HCT116 (cell line): ENCODE measurements around the gene PRPF31. TPM values are rescaled to one million over a fixed set of nuclear protein-coding genes. Genes with fewer than 3 reads are reported as not detected.

Experiments
- ATAC-seq: fragments of 200-7000 bp; cut with Tn5 transposase; 2 replicates; pipeline ENCODE4 v1.9.1; 2020; ENCODE audit warnings: mild to moderate bottlenecking, moderate library complexity
- BruUV-seq: library from RNA; stranded (reverse); fragments of 400-500 nt; replicated peaks from 2 replicates; lab custom pipeline; 2021; lab: Mats Ljungman, UMichigan
- CTCF ChIA-PET: fragments of 300-600 bp; sonication (Branson Sonifier 250); formaldehyde crosslinking; loops from one replicate; lab custom pipeline; 2021; ENCODE audit warnings: antibody characterized with exemption; lab: Charles Lee
- POLR2A ChIA-PET: fragments of 300-600, 350-600 bp; sonication (Branson Sonifier 250); formaldehyde crosslinking; loops from one replicate; lab custom pipeline; 2021; ENCODE audit warnings: antibody characterized with exemption; lab: Charles Lee
- RAD21 ChIA-PET, 2 experiments: fragments of 300-600 bp; sonication (Branson Sonifier 250); formaldehyde crosslinking; loops; one replicate each; lab custom pipeline; 2023; ENCODE audit warnings: low total read pairs in 2 of 2; ENCODE audit not compliant: uncharacterized antibody in 2 of 2, unreplicated experiment in 2 of 2, low non-redundant PET in 1 of 2; lab: Charles Lee
- DNase-seq: peaks from one replicate; pipeline ENCODE4 v3.0.0-alpha.2; 2010; ENCODE audit warnings: low read depth, low spot score
- H2AFZ ChIP-seq: fragments of 200-600 bp; shearing (Covaris generic), sonication (generic); 2 replicates; pipeline ENCODE4 v1.6.1; 2017; ENCODE audit warnings: low read depth, mixed run types, mixed read lengths, antibody characterized with exemption, low read length; ENCODE audit not compliant: poor library complexity, severe bottlenecking
- H3K27ac ChIP-seq: 2 replicates; pipeline ENCODE4 v1.5.1; 2012; ENCODE audit warnings: low read depth, low read length
- H3K27me3 ChIP-seq: fragments of 200-600 bp; sonication (generic); 2 replicates; pipeline ENCODE4 v1.6.1; 2016; ENCODE audit warnings: mixed run types, low read length, mixed read lengths; ENCODE audit not compliant: insufficient read depth
- H3K36me3 ChIP-seq, 2 experiments: fragments of 200-500 bp in 1 of 2; fragments of 200-600 bp in 1 of 2; sonication (Bioruptor generic) in 1 of 2; sonication (generic) in 1 of 2; 2 replicates each; pipeline versions ENCODE4 v1.5.1 to v1.6.1; 2014 to 2016; ENCODE audit warnings: low read length in 2 of 2, inconsistent platforms in 1 of 2, mixed read lengths in 1 of 2, mixed run types in 1 of 2; ENCODE audit not compliant: insufficient read depth in 2 of 2, control insufficient read depth in 1 of 2
- H3K4me1 ChIP-seq, 2 experiments: fragments of 200-600 bp in 1 of 2; sonication (generic) in 1 of 2; 2 replicates each; pipeline versions ENCODE4 v1.5.1 to v1.6.1; 2012 to 2017; ENCODE audit warnings: low read length in 2 of 2, inconsistent platforms in 1 of 2, mild to moderate bottlenecking in 1 of 2, mixed read lengths in 1 of 2, mixed run types in 1 of 2, moderate library complexity in 1 of 2; ENCODE audit not compliant: insufficient read depth in 2 of 2, control insufficient read depth in 1 of 2
- H3K4me2 ChIP-seq: fragments of 200-600 bp; sonication (generic); 2 replicates; pipeline ENCODE4 v1.6.1; 2017; ENCODE audit warnings: mixed run types, low read length, mixed read lengths
- H3K4me3 ChIP-seq, 2 experiments: fragments of 200-600 bp in 1 of 2; sonication (generic) in 1 of 2; replicated peaks in 1 of 2; 2 replicates each; pipeline ENCODE4 v1.5.1; 2011 to 2016; ENCODE audit warnings: low read length in 2 of 2, control low read depth in 1 of 2, low read depth in 1 of 2, mild to moderate bottlenecking in 1 of 2, mixed read lengths in 1 of 2, mixed run types in 1 of 2
- H3K79me2 ChIP-seq: fragments of 200-600 bp; sonication (generic); 2 replicates; pipeline ENCODE4 v1.6.1; 2017; ENCODE audit warnings: mild to moderate bottlenecking, mixed run types, low read length, moderate library complexity, mixed read lengths; ENCODE audit not compliant: insufficient read depth
- H3K9ac ChIP-seq: fragments of 200-600 bp; sonication (generic); 2 replicates; pipeline ENCODE4 v1.6.1; 2016; ENCODE audit warnings: low read length, mixed read lengths
- H3K9me2 ChIP-seq: fragments of 200-600 bp; sonication (generic), shearing (Covaris generic); 2 replicates; pipeline ENCODE4 v1.6.1; 2017; ENCODE audit warnings: mixed run types, mild to moderate bottlenecking, moderate library complexity; ENCODE audit not compliant: insufficient read depth
- H3K9me3 ChIP-seq, 2 experiments: fragments of 200-500 bp in 1 of 2; fragments of 200-600 bp in 1 of 2; sonication (Bioruptor generic) in 1 of 2; sonication (generic) in 1 of 2; 2 replicates each; pipeline ENCODE4 v1.6.1; 2014 to 2017; ENCODE audit warnings: low read length in 2 of 2, mixed read lengths in 2 of 2, inconsistent platforms in 1 of 2, low read depth in 1 of 2, mild to moderate bottlenecking in 1 of 2, mixed run types in 1 of 2, moderate library complexity in 1 of 2; ENCODE audit not compliant: control insufficient read depth in 1 of 2, insufficient read depth in 1 of 2
- H4K20me1 ChIP-seq: fragments of 200-600 bp; sonication (generic), shearing (Covaris generic); 2 replicates; pipeline ENCODE4 v1.6.1; 2017; ENCODE audit warnings: mixed run types, mild to moderate bottlenecking, moderate library complexity; ENCODE audit not compliant: insufficient read depth
- CEBPB ChIP-seq: IDR thresholded peaks from 2 replicates; pipeline ENCODE4 v1.6.1; 2012; ENCODE audit warnings: low read depth
- EGR1 ChIP-seq: IDR thresholded peaks from 2 replicates; pipeline ENCODE4 v1.6.1; 2012; ENCODE audit warnings: low read depth
- EZH2 ChIP-seq: fragments of 200-600 bp; sonication (generic); IDR thresholded peaks from 2 replicates; pipeline ENCODE4 v1.6.1; 2017; ENCODE audit warnings: antibody characterized with exemption, mixed run types
- EZH2phosphoT487 ChIP-seq: fragments of 200-600 bp; IDR thresholded peaks from 2 replicates; pipeline ENCODE4 v1.6.1; 2018; ENCODE audit warnings: antibody characterized with exemption, borderline replicate concordance
- FOSL1 ChIP-seq: IDR thresholded peaks from 2 replicates; pipeline ENCODE4 v1.6.1; 2012; ENCODE audit warnings: low read depth
- JUND ChIP-seq: IDR thresholded peaks from 2 replicates; pipeline ENCODE4 v1.6.1; 2012
- POLR2A ChIP-seq: IDR thresholded peaks from 2 replicates; pipeline ENCODE4 v1.7.0; 2011; ENCODE audit warnings: borderline replicate concordance; ENCODE audit not compliant: insufficient read depth, insufficient read length; ENCODE audit errors: extremely low read depth
- POLR2AphosphoS5 ChIP-seq: IDR thresholded peaks from 2 replicates; pipeline ENCODE4 v1.6.1; 2011; ENCODE audit warnings: mild to moderate bottlenecking, low read depth, low read length, moderate library complexity
- SIN3A ChIP-seq: IDR thresholded peaks from 2 replicates; pipeline ENCODE4 v1.6.1; 2012; ENCODE audit warnings: low read depth
- SP1 ChIP-seq: IDR thresholded peaks from 2 replicates; pipeline ENCODE4 v1.6.1; 2012; ENCODE audit warnings: low read depth
- SRF ChIP-seq: IDR thresholded peaks from 2 replicates; pipeline ENCODE4 v1.6.1; 2012; ENCODE audit warnings: low read depth
- TCF7L2 ChIP-seq: IDR thresholded peaks from 2 replicates; pipeline ENCODE4 v1.7.0; 2011; ENCODE audit warnings: borderline replicate concordance, inconsistent platforms; ENCODE audit not compliant: insufficient read depth, insufficient read length; ENCODE audit errors: extremely low read depth
- YY1 ChIP-seq: IDR thresholded peaks from 2 replicates; pipeline ENCODE4 v1.6.1; 2011; ENCODE audit warnings: low read length, low read depth, moderate library complexity, mild to moderate bottlenecking; ENCODE audit not compliant: insufficient replicate concordance; ENCODE audit errors: extremely low read depth
- ZFX ChIP-seq: fragments of 450-650 bp; IDR thresholded peaks from 2 replicates; pipeline ENCODE4 v1.6.1; 2017
- intact Hi-C: fragments of 100-400 bp; cut with micrococcal nuclease; formaldehyde crosslinking; loops from 2 replicates; pipeline ENCODE4 v1.10.0; 2022
- total RNA-seq: library from RNA; stranded (reverse); gene quantifications from one replicate; pipeline ENCODE4 v1.2.1, GENCODE V29; 2021; ENCODE audit not compliant: unreplicated experiment
- TF ChIP-seq, protein P1 (sequence below): IDR thresholded peaks from 2 replicates; pipeline ENCODE4 v1.6.1; 2011; ENCODE audit warnings: mild to moderate bottlenecking, low read length, moderate library complexity; ENCODE audit not compliant: insufficient replicate concordance; ENCODE audit errors: extremely low read depth
- TF ChIP-seq, protein P2 (sequence below), 3 experiments: fragments of 200-600 bp in 1 of 3; sonication (generic) in 1 of 3; IDR thresholded peaks in 2 of 3; conservative IDR thresholded peaks in 1 of 3; 2 replicates each; pipeline ENCODE4 v1.5.1; 2012 to 2017; ENCODE audit warnings: low read depth in 2 of 3, low read length in 2 of 3, antibody characterized with exemption in 1 of 3, borderline replicate concordance in 1 of 3, control low read depth in 1 of 3, mild to moderate bottlenecking in 1 of 3, mixed read lengths in 1 of 3, mixed run types in 1 of 3, moderate library complexity in 1 of 3; ENCODE audit not compliant: insufficient read depth in 1 of 3

Gene PRPF31
- total RNA-seq, 1 experiment from 2014 or later = 99.0 TPM

DNA sequence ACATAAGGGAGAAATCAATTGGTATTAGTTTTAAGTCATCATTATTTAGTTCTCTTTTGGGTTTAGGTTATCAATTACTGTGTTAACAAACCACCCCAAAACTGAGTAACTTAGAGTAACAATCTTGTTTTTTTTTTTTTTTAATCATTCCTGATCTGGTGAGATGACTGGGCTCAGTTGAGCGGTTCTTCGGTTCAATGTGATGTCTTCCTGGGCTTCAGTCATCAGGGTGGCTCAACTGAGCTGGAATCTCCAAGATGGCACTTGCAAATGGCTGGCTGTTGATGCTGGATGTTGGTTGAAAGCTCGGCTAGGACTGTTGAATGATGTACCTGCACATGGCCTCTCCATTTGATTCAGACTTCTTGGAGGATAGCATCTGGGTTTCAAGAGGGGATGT lies 31.1 kb upstream of the PRPF31 start (continued):
- TF ChIP-seq ZFX (no peak), TCF7L2 (no peak)

DNA sequence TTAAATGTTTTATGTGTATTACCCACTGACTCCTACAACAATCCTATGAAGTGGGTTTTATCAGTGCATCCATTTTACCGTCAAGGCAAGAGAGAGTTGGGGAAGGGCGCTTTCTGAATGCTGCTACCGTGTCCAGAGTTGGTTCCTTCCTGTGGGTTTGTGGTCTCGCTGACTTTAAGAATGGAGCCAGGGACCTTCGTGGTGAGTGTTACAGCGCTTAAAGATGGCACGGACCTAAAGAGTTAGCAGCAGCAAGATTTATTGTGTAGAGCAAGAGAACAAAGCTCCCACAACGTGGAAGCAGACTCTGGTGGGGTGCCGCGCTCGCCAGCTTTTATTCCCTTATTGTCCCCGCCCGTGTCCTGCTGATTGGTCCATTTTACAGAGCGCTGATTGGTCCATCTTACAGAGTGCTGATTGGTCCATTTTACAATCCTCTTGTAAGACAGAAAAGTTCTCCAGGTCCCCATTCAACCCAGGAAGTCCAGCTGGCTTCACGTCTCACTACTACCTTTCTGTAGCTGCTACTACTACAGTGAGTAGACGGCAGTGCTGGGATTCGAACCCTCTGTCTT lies 21.0 kb upstream of the PRPF31 start:
- H3K27ac ChIP-seq = no peak overlapping the region
- BruUV-seq = no TSS peak
- ChIA-PET CTCF (no interaction called here), RAD21 (no interaction called here), POLR2A (no interaction called here)
- no peak overlapping the region for H2AFZ ChIP-seq
- H3K9ac ChIP-seq = no peak overlapping the region
- TF ChIP-seq EZH2phosphoT487 = no peak
- TF ChIP-seq, protein P1, sequence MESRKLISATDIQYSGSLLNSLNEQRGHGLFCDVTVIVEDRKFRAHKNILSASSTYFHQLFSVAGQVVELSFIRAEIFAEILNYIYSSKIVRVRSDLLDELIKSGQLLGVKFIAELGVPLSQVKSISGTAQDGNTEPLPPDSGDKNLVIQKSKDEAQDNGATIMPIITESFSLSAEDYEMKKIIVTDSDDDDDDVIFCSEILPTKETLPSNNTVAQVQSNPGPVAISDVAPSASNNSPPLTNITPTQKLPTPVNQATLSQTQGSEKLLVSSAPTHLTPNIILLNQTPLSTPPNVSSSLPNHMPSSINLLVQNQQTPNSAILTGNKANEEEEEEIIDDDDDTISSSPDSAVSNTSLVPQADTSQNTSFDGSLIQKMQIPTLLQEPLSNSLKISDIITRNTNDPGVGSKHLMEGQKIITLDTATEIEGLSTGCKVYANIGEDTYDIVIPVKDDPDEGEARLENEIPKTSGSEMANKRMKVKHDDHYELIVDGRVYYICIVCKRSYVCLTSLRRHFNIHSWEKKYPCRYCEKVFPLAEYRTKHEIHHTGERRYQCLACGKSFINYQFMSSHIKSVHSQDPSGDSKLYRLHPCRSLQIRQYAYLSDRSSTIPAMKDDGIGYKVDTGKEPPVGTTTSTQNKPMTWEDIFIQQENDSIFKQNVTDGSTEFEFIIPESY = no peak
- no peak for TF ChIP-seq JUND
- TF ChIP-seq CEBPB = no peak
- TF ChIP-seq POLR2AphosphoS5 = no peak
- no peak for TF ChIP-seq SP1
- TF ChIP-seq SRF = no peak
- no peak for TF ChIP-seq FOSL1
- TF ChIP-seq YY1 = no peak
- TF ChIP-seq, protein P2, sequence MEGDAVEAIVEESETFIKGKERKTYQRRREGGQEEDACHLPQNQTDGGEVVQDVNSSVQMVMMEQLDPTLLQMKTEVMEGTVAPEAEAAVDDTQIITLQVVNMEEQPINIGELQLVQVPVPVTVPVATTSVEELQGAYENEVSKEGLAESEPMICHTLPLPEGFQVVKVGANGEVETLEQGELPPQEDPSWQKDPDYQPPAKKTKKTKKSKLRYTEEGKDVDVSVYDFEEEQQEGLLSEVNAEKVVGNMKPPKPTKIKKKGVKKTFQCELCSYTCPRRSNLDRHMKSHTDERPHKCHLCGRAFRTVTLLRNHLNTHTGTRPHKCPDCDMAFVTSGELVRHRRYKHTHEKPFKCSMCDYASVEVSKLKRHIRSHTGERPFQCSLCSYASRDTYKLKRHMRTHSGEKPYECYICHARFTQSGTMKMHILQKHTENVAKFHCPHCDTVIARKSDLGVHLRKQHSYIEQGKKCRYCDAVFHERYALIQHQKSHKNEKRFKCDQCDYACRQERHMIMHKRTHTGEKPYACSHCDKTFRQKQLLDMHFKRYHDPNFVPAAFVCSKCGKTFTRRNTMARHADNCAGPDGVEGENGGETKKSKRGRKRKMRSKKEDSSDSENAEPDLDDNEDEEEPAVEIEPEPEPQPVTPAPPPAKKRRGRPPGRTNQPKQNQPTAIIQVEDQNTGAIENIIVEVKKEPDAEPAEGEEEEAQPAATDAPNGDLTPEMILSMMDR (IDR thresholded peaks at IDR 0.05 in 2 of 3, conservative IDR thresholded peaks at IDR 0.05 in 1 of 3; ENCODE audit: borderline replicate concordance in 1 of 3, insufficient read depth in 1 of 3, low read depth in 2 of 3, low read length in 2 of 3) = no peak
- TF ChIP-seq POLR2A = no peak
- no peak for TF ChIP-seq EZH2
- no peak for TF ChIP-seq EGR1
- TF ChIP-seq SIN3A = no peak
- intact Hi-C loops = loop anchor here (10.0 kb wide), 1 partner anchor 290 kb away; no protein-coding TSS in a partner anchor
- ATAC-seq = no peak
- no peaks in the 10 kb centered on the region for H3K79me2 ChIP-seq
- H3K4me3 ChIP-seq = no peak overlapping the region
- H3K27me3 ChIP-seq = no peaks in the 10 kb centered on the region
- H4K20me1 ChIP-seq = no peaks in the 10 kb centered on the region
- no peaks in the 10 kb centered on the region for H3K9me2 ChIP-seq
- peaks cover 7 to 20% of the 10 kb centered on the region in 2 experiments; a peak in 3 of 4 replicates for H3K4me1 ChIP-seq
- no peaks in the 10 kb centered on the region for H3K9me3 ChIP-seq
- H3K36me3 ChIP-seq = no peaks in the 10 kb centered on the region
- no peak overlapping the region for H3K4me2 ChIP-seq
- DNase-seq = no peak
